Measurements from ENCODE around the gene ANAPC5. TPM values are rescaled to one million over a fixed set of nuclear protein-coding genes. Genes with fewer than 3 reads are reported as not detected.

ANAPC5 gene
- total RNA-seq, 2 experiments from 2014 or later = 122 TPM

DNA sequence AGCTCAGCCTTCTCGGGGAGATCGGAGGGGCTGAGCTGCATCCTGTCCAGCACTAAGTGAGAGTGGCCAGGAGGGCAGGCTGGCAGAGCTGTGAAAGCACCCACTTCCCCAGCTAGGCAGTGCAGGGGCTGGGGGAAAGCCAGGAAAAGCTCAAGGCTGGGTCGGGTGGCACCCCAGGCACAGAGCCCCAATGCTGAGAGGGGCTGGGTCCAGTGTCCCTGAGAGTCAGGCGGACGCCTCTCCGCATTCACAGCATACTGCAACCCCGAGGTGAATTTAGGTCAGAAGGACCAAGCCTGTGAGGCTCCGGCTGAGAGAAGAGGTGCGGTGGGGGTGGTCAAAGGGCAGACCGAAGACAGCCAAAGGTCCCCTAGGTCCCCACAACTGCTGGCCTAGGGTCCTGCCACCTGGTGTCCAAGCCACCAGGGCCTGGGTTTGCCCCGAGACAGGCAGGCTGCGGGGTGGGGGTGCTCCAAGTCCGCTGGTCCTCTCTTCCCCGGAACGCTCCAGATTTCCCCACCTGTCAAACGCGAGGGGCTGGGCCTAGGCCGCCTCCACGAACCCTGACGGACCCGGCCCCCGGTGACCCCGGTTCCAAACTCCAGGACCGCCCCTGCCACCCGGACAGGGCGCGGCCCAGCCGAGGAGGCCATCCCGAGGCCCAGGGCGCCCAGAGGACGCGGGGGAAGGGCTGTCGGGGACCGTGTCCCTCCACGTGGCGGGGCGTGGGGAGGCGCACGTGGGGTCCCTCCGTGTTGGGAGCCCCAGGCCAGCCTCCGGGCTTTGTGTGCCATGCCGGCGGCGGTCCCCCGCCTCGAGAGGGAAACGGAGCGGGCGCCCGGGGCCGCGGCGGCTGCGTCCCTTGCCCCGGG lies 56.2 kb downstream of the ANAPC5 start:
- intact Hi-C loops (cut with micrococcal nuclease) = no loop called here
- no peak for TF ChIP-seq CTCF (IDR thresholded peaks at IDR 0.05)
- CTCF ChIA-PET = interaction anchor here (0.7 to 1.9 kb wide), 4 partner anchors 11 to 147 kb away, joined by 3 to 6 read pairs (median 4); no protein-coding TSS in a partner anchor
- Mint-ChIP-seq H3K36me3 (ENCODE audit: low read depth) (peaks cover 14% of the 10 kb centered on the region), H3K4me1 (ENCODE audit: low read depth) (peaks cover 22% of the 10 kb centered on the region), H3K9me3 (no peaks in the 10 kb centered on the region), H3K27me3 (no peaks in the 10 kb centered on the region), H3K4me3 (peak overlapping the region; percentile 91), H3K27ac (peak overlapping the region; percentile 78)
- ATAC-seq (peak; percentile 11), DNase-seq (no peak)
- POLR2A ChIA-PET = interaction anchor here (0.9 to 1.9 kb wide), 7 partner anchors 9 to 104 kb away, joined by 3 to 5 read pairs (median 5); partner anchors contain the start of gene RNF34

- CTCF ChIA-PET = interaction anchor here (0.7 to 1.9 kb wide), 4 partner anchors 10 to 148 kb away, joined by 3 to 6 read pairs (median 4); no protein-coding TSS in a partner anchor
These were observed 57.0 kb downstream of the ANAPC5 start for GRCh38 chr12:121295116-121295745.

GRCh38 chr12:121294151-121294889 lies 57.9 kb downstream of the ANAPC5 start:
- no peaks in the 10 kb centered on the region for H3K27me3 Mint-ChIP-seq
- H3K36me3 Mint-ChIP-seq (ENCODE audit: low read depth) = peaks cover 19% of the 10 kb centered on the region
- CTCF ChIA-PET = interaction anchor here (1.9 kb wide), 1 partner anchor 41 kb away, joined by 6 read pairs; no protein-coding TSS in a partner anchor
- no peak for ATAC-seq
- H3K4me1 Mint-ChIP-seq (ENCODE audit: low read depth) = peaks cover 22% of the 10 kb centered on the region
- H3K27ac Mint-ChIP-seq = no peak overlapping the region
- no peak overlapping the region for H3K4me3 Mint-ChIP-seq
- H3K9me3 Mint-ChIP-seq = no peaks in the 10 kb centered on the region
- no peak for DNase-seq
- TF ChIP-seq CTCF (IDR thresholded peaks at IDR 0.05) = no peak
- intact Hi-C loops (cut with micrococcal nuclease) = no loop called here
- POLR2A ChIA-PET = interaction anchor here (1.3 to 1.9 kb wide), 3 partner anchors 8 to 58 kb away, joined by 3 to 5 read pairs (median 5); no protein-coding TSS in a partner anchor

More at GRCh38 chr12:121295116-121295745, 57.0 kb downstream of the ANAPC5 start:
- no peaks in the 10 kb centered on the region for H3K27me3 Mint-ChIP-seq
- H3K4me1 Mint-ChIP-seq (ENCODE audit: low read depth) = peaks cover 22% of the 10 kb centered on the region
- H3K9me3 Mint-ChIP-seq = no peaks in the 10 kb centered on the region
- intact Hi-C loops (cut with micrococcal nuclease) = no loop called here
- TF ChIP-seq CTCF (IDR thresholded peaks at IDR 0.05) = no peak
- POLR2A ChIA-PET = interaction anchor here (0.9 to 1.9 kb wide), 6 partner anchors 9 to 59 kb away, joined by 3 to 5 read pairs (median 4); no protein-coding TSS in a partner anchor
- ATAC-seq (peak; percentile 4), DNase-seq (peak; percentile 28)
- peak overlapping the region; percentile 91 for H3K4me3 Mint-ChIP-seq
- peaks cover 15% of the 10 kb centered on the region for H3K36me3 Mint-ChIP-seq (ENCODE audit: low read depth)
- H3K27ac Mint-ChIP-seq = peak overlapping the region; percentile 78

DNA sequence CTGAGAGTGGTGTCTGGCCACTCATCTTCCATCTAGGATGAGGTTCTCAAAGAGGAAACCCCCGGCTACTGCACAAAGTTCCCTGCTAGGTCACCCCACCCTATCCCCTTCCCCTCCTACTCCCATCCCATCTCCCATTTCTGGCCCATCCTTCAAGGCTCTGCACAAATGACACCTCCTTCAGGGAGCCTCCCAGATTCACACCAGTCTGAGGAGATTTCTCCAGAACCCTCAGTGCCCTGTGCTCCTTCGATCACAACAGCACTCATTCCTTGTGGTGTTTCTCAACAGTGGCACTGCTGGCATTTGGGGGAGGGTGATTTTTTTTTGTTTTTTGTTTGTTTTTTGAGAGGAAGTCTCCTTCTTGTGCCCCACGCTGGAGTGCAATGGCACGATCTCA lies 58.6 kb downstream of the ANAPC5 start:
- no peak for DNase-seq
- Mint-ChIP-seq H3K4me1 (ENCODE audit: low read depth) (peaks cover 25% of the 10 kb centered on the region), H3K36me3 (ENCODE audit: low read depth) (peaks cover 20% of the 10 kb centered on the region), H3K4me3 (no peak overlapping the region), H3K27ac (no peak overlapping the region), H3K27me3 (no peaks in the 10 kb centered on the region), H3K9me3 (no peaks in the 10 kb centered on the region)
- ChIA-PET CTCF (no interaction called here), POLR2A (no interaction called here)
- no peak for TF ChIP-seq CTCF (IDR thresholded peaks at IDR 0.05)
- no peak for ATAC-seq
- intact Hi-C loops (cut with micrococcal nuclease) = no loop called here
